Activated T-cell treated with anti-CD3 and anti-CD28 coated beads for 1 hour (primary cell): ENCODE results near the gene IFT43.

Experiments used
- DNase-seq: peaks from one replicate; pipeline ENCODE4 v3.0.0-alpha.2; 2020; ENCODE audit warnings: low read depth

IFT43 gene

GRCh38 chr14:76112889-76113624 lies 127.5 kb downstream of the IFT43 start:
- no peak for DNase-seq

GRCh38 chr14:76113691-76114090 lies 128.1 kb downstream of the IFT43 start:
- no peak for DNase-seq

- DNase-seq, result no peak
Measured at GRCh38 chr14:76115010-76115422, 129.5 kb downstream of the IFT43 start.

GRCh38 chr14:76117789-76118484 lies 132.4 kb downstream of the IFT43 start:
- DNase-seq, result no peak

DNA sequence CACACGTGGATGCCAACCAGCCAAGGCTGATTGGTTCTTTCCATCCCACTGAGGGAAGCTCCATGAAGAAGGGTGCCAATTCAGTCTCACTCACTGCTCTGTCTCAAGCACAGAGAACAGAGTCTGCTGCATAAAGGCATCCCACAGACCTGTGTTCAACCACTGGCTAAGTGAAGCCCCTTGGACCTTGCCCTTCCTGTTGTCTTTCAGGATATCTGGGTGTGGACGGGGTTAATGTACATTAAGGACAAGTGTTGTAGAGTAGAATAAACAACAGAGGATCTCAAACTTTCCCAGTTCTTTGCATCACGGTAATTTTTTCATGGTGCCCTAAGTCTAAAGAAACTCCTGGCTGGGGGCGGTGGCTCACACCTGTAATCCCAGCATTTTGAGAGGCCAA lies 133.0 kb downstream of the IFT43 start:
- no peak for DNase-seq

- DNase-seq, result no peak
Measured at GRCh38 chr14:76121089-76121748, 135.7 kb downstream of the IFT43 start.

GRCh38 chr14:76123426-76124225 lies 138.1 kb downstream of the IFT43 start:
- no peak for DNase-seq

- DNase-seq, result no peak
Measured at GRCh38 chr14:76125511-76125910, 139.9 kb downstream of the IFT43 start.

DNA sequence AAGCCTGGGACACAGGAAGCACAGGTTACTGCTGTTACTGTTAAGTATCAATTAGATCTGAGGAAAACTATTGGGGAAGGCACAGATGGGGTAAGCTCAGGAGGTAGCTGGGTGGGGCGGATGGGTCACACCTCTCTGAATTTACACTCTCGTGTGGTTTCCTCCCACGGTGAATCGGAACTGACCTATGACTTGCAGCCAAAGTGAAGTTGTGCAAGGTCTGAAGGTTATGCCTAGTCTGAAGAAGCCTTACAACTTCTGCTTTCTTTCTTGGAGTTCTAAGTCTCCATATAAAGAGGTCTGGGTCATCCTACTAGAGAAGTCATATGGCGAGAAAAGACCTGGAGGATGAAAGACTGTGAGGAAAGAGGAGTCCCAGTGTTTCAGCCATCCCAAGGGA lies 140.5 kb downstream of the IFT43 start:
- no peak for DNase-seq

DNA sequence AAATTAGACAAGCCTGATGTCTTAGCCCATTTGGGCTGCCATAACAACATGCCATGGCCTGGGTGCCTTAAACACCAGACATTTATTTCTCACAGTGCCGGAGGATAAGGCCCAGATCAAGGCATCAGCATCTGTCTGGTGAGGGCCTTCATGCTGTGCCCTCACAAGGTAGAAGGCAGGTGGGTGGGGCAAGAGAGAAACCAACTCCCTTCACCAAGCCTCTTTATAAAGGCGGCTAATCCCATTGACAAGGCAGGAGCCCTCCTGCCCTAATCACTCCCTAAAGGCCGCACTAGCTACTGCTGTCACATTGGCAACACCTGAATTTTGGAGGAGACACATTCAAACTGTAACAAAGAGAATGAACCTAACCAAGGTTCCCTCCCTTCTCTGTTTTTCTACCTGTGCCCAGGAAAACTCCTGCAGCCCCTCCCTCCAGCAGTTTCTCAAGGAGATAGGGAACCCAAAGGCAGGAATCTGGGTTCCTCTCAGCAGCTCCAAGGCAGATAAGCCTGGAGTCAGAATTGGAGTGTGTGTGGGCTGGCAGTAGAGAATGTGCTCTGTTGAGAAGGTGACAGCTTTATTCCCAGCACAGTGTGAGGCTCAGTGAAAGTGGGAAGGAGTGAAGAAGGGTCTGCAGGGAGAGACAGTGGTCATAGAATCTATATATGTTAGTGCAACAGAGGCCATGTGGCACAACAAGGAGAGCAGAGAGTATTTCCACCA lies 144.5 kb downstream of the IFT43 start:
- DNase-seq, result no peak

DNA sequence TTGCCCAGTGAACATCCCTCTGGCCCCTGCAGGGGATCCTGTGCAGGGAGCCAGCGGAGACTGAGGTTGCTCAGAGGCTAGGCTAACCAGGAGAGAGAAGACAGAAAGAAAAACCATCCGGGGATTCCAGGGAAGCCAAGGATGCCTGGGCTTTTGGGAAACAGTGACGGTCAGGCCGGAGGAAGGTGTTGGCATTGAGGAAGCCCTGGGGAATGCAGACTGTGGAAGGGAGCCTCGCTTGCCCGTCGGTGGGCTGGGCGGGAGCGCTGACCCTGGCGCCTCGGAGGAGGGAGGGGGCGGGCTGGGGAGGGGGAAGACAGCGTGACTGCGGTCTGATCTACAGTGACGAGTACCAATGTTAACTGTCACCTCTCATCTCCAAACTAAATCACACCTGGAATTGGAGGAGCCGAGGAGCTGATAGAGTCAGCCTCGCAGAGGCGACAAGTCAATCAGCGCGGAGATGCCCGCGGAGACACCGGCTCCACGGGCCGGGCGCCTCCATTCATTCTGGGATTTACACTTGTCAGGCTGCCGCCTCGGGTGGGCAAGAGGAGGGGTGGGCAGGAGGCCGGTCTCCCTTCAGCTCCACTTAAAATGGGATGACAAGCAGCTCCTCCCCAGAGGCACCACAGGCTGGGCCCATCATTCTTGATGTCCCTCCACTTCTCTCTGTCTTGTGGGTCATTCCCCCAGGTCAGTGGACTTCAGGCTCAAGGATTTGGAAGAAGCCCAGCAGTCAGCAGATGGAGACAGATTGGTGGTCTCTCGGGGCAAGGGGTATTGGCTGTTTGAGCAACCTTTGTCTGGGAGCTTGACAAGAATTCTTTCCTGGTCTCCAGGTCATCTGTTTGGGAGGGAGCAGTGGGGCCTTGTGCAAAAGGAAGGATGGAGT lies 145.8 kb downstream of the IFT43 start:
- no peak for DNase-seq

DNA sequence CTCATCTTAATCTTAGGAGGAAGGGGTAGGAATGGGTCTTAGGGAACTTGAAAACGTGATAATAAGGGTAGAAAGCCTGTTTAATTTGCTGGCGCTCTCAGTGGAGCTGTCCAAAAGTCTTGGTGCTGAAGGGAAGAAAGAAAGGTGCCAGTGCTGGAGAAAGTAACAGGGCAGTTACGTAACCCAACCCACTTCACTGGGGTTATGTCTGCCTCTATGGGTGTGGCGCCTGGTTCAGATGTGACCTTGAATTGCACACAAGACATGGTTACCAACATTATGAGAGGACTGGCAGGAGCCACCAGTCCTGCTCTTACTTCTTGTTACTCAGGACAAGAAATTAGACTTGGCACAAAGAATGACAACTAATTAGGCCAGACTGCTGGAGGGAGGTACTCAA lies 147.5 kb downstream of the IFT43 start:
- DNase-seq, result no peak
